GM12872 (cell line): ENCODE data around the gene ANKMY1.
A peak's percentile ranks its signal among the peaks of the same experiment; 100 is the strongest.

ENCODE experiments used
- TF ChIP-seq, protein P1 (sequence below): IDR thresholded peaks from 3 replicates; pipeline ENCODE4 v1.5.1; 2011; ENCODE audit warnings: low read depth, mild to moderate bottlenecking, low read length, moderate library complexity; ENCODE audit not compliant: insufficient read depth

Gene ANKMY1

DNA sequence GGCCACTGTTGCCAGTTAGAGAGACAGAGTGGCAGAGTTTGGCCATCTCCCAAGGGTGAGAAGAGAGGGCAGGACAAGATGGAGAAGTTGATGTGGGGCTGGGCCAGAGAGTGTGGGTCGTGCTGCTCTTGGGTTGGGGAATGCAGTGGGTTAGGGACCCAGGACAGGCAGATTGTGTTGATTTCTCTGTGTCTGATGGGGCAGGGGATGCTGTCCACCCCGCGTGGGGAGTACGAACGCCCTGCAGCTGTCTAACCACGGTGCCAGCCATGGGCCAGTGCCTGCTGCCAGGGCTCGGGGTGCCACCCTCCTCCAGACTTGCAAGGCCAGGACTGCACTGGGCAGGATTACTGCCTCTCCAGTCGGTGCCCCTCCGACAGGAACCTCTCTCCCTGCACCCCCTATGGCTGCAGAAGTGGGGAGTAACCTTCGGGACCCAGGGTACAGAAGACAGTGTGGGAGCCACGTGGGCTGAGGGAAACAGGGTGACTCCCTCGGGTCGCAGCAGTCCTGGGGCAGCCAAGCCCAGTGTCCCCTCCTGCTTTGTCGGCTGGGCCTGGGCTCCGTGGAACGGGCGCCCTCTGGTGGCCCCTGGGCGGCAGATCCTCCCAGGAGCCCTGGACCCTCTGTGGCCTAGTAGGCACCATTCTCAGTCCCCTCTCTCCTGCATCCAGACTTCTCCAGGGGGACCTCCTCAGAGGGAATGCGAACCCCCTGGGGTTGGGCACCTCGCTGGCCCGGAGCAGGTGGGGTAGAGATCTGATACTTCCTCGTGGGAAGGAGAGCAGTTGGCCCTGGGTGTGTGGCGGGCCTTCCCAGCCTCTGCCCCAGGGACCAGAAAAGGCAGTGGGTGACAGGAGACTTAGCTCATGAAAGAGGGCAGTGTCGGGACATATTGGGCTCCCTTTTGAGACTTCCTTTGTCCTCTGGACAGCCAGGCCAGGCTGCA is 119.7 kb downstream of the ANKMY1 start:
- TF ChIP-seq, protein P1, sequence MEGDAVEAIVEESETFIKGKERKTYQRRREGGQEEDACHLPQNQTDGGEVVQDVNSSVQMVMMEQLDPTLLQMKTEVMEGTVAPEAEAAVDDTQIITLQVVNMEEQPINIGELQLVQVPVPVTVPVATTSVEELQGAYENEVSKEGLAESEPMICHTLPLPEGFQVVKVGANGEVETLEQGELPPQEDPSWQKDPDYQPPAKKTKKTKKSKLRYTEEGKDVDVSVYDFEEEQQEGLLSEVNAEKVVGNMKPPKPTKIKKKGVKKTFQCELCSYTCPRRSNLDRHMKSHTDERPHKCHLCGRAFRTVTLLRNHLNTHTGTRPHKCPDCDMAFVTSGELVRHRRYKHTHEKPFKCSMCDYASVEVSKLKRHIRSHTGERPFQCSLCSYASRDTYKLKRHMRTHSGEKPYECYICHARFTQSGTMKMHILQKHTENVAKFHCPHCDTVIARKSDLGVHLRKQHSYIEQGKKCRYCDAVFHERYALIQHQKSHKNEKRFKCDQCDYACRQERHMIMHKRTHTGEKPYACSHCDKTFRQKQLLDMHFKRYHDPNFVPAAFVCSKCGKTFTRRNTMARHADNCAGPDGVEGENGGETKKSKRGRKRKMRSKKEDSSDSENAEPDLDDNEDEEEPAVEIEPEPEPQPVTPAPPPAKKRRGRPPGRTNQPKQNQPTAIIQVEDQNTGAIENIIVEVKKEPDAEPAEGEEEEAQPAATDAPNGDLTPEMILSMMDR = peak; percentile 91

DNA sequence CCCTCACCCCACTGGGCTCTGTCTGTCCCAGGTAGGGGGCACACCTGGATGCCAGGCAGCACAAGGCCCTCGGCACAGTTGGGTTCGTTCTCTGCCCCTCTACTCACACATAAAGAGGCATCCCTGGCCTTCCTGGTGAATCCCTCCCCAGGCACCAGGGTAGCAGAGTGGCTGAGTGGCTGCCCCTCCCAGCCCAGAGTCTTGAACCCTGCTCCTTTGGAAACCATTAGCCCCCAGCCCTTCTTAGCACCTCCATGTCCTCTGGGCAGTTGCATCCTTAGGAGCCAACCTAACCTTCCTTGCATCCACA is 120.3 kb downstream of the ANKMY1 start:
- TF ChIP-seq, protein P1 = no peak

DNA sequence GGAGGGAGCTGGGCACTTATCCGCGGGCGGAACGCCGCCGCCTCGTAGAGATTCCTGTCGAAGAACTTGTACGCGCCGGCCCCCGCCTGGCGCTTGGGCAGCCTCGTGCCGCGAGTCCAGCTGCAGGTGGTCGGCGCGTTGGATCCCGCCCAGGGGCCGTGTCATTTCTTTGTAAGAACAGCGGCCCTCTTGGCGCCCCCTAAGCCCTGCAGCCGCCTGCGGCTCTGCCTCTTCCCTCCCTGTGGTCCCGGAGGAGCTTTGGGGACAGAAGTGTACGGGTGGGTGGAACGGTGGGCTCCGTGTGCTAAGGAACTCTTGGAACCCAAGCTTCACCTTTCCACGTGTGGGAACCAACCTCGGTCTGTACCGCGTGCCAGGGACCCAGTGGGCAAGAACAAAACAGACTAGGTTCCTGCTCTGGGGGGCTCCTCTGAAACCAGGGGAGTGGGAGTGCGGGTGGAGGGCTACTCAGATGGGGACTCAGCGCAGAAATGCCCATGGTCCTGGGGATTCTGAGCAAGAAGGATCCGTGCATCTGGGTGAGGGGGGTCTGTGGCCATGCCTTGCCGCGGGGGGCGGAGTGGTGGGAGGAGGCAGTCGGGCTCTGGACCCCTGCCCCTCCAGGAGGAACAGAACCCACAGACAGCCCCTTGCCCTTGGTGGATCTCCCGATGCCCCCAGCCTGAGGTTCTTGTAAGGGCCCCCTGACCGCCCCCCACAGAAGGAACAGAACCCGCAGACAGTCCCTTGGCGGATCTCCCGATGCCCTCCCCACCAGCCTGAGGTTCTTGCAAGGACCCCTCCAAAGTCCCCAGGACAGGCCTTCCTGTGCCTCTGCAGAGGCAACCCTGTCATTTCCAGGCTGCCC is 120.9 kb downstream of the ANKMY1 start:
- TF ChIP-seq, protein P1 = no peak

DNA sequence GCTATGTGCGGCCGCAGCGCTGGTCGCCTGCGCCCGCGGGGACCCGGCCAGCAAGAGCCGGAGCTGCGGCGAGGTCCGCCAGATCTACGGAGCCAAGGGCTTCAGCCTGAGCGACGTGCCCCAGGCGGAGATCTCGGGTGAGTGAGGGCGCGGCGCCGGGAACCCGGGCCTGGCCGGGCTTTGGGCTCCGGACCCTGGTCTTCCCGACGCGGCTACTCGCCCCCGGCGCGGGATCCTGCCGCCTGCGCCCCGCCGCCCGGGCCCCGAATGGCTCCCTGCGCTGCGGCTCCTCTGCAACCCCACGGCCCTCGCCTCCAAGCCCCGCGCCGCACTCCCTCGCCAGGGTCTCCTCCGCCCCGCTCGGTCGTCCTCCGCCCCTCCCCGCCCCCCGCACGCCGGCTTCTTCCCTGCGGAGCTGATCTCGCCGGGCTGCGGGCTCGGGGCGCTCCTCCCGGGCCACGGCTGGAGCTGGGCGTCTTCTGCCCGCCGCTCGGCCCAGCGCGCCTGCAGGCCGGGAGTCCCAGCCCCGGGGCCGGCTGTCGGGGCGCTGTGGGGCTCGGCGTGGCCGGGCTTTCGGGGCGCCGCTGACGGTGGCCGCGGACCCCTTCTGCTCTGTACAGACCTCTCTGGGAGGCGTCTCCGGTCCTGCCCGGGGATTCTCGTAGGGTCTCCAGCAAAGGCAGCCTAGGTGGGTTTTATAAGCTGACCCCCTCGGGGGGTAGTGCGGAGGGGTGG is 121.7 kb downstream of the ANKMY1 start:
- TF ChIP-seq, protein P1 = no peak

DNA sequence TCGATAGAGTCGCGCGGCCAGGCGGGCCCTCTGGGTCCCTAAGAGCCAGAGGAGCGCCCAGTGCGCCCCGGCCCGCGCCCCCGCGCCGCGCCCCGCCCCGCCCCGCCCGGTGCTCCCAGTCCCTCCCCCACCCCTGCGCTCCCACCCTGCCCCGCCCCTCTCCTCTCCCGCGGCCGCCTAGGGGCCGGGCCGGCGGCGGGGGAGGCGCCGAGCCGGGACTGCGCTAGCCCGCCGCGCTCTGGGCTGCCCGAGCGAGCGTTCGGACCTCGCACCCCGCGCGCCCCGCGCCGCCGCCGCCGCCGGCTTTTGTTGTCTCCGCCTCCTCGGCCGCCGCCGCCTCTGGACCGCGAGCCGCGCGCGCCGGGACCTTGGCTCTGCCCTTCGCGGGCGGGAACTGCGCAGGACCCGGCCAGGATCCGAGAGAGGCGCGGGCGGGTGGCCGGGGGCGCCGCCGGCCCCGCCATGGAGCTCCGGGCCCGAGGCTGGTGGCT is 122.3 kb downstream of the ANKMY1 start, which contains the start of gene GPC1:
GPC1 (plus strand) TSS at position 207 of the 491 bp plus-strand sequence; CDS start at position 463, 256 bp downstream.
- TF ChIP-seq, protein P1 = no peak

DNA sequence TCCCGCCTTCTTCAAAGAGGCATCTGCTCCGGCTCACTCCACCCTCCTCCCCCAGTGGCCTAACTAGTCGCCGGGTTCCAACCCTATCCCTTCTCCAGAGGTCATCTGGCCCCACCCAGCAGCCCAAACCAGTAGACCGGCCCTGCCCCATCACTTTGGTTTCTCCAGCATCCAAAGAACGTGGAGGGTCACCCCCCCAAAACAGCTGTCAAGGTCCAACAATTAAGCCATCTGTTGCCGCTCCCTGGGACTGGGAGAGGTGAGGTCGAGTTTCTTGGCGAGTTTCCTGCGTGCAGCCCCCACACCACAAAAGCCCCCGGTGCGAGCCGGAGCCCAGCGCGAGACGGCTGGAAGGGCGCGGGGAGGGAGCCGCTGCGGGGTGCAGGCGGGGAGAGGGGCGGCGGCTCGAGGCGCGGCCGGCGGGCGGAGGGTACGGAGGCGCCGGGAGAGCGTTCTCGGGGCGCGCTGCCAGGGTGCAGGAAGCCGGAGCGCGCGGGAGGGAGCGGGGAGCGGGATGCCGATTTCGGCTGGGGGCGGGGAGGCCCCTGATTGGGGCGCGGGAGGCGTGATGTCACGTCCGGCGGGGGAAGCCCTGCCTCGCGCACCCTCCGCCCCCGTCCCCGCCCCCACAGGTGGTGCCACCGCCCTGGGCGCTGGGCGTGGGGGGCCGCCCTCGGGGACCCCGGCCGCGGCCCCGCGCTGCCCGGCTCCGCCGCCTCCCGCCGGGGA is 122.9 kb downstream of the ANKMY1 start:
- TF ChIP-seq, protein P1 = no peak
